ENCODE results near the gene COL27A1. TPM values are rescaled to one million over a fixed set of nuclear protein-coding genes. Genes with fewer than 3 reads are reported as not detected.
"Not testable (repeated sequence)": the region's sequence is repeated elsewhere in the genome, so short reads cannot be mapped to it uniquely, and the experiment has no call there.

Gene COL27A1
- polyA plus RNA-seq, 4 donors, result 33.2 to 38.2 (median 35.9) TPM

GRCh38 chr9:114122136-114123027 lies 33.0 kb upstream of the COL27A1 start:
- DNase-seq (ENCODE audit: low read depth in 4 of 4, low spot score in 3 of 4), result no peak

GRCh38 chr9:114123031-114123977 lies 32.0 kb upstream of the COL27A1 start:
- DNase-seq (ENCODE audit: low read depth in 4 of 4, low spot score in 3 of 4), result no peak

DNA sequence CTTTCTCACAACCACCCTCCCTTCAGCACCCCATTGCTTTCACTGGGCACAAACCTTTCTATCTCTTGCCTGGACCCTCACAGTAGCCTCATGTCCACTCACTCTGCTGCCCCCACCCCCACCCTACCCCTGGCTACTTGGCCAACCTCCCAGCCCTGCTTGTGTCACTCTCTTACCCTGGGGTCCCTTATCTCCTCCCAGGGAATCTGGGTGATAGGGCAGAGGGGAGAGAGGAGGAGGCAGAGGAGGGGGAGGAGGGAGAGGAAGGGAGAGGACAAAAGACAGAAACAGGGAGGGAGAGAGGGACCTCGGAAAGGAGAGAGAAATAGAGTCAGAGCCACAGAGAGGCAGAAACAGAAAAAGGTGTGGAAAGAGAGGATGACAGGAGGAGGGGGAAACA lies 31.2 kb upstream of the COL27A1 start:
- DNase-seq (ENCODE audit: low read depth in 4 of 4, low spot score in 3 of 4), result no peak

- DNase-seq (ENCODE audit: low read depth in 4 of 4, low spot score in 3 of 4), result no peak
Observed at GRCh38 chr9:114124666-114125475, 30.5 kb upstream of the COL27A1 start.

DNA sequence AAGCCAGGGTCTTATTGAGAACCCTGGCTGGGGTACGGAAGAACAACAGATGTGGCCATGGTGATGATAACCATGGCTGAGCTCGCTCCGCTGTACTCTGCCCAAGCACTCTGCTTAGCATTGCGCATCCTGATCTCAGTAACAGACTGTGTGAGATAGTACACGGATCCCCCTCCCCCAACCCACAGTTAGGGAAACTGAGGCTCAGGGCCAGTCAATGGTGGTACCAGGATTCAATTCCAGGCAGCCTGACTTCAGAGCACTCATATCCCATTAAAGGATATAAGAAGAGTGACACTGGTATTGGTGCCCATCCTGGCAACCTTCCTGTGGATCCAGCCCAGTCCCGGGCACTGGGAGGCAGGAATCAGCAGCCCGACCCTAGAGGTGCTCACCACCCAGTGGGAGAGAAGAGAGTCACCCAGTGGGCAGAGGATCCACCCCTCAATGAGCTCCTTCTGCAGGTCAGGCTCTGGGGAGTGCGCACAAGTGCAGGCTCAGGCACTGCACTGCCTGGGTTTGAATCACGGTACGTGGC lies 29.8 kb upstream of the COL27A1 start:
- no peak for DNase-seq (ENCODE audit: low read depth in 4 of 4, low spot score in 3 of 4)

- no peak for DNase-seq (ENCODE audit: low read depth in 4 of 4, low spot score in 3 of 4)
Observed at GRCh38 chr9:114126247-114127060, 28.9 kb upstream of the COL27A1 start.

DNA sequence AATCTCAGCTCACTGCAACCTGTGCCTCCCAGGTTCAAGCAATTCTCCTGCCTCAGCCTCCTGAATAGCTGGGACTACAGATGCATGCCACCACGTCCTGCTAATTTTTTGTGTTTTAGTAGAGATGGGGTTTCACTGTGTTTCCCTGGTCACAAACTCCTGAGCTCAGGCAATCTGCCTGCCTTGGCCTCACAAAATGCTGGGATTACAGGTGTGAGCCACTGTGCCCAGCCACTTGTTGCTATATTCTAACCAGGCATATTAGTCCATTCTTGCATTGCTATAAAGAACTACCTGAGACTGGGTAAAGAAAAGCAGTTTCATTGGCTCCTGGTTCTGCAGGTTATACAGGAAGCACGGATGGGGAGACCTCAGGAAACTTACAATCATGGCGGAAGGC lies 26.6 kb upstream of the COL27A1 start:
- not testable (repeated sequence) for DNase-seq (ENCODE audit: low read depth in 4 of 4, low spot score in 3 of 4)

- no peak for DNase-seq (ENCODE audit: low read depth in 4 of 4, low spot score in 3 of 4)
Observed at GRCh38 chr9:114130141-114130540, 25.2 kb upstream of the COL27A1 start.

GRCh38 chr9:114130624-114131277 lies 24.6 kb upstream of the COL27A1 start:
- no peak for DNase-seq (ENCODE audit: low read depth in 4 of 4, low spot score in 3 of 4)

GRCh38 chr9:114131808-114132549 lies 23.4 kb upstream of the COL27A1 start:
- no peak for DNase-seq (ENCODE audit: low read depth in 4 of 4, low spot score in 3 of 4)

DNA sequence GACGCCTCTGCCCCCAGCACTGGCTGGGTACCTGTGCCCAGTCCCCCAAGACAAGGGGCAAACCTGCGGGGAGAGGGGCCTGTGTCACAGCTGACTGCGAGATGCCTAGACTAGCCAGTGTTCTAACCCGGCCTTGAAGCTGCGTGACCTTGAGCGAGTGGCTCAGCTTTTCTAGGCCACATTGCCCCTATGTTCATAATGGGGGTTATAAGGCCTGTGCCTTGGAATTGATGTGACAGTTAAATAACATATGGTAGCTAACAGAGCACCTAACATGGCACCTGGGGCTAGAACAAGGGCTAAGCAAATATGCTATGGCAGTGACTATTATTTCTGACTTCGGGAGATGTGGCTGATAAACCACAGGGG lies 22.8 kb upstream of the COL27A1 start:
- no peak for DNase-seq (ENCODE audit: low read depth in 4 of 4, low spot score in 3 of 4)

- DNase-seq (ENCODE audit: low read depth in 4 of 4, low spot score in 3 of 4), result no peak
Observed at GRCh38 chr9:114134827-114135396, 20.4 kb upstream of the COL27A1 start.

- DNase-seq (ENCODE audit: low read depth in 4 of 4, low spot score in 3 of 4), result no peak
Observed at GRCh38 chr9:114137831-114138230, 17.5 kb upstream of the COL27A1 start.

- DNase-seq (ENCODE audit: low read depth in 4 of 4, low spot score in 3 of 4), result no peak
Observed at GRCh38 chr9:114138552-114138971, 16.8 kb upstream of the COL27A1 start.

- no peak for DNase-seq (ENCODE audit: low read depth in 4 of 4, low spot score in 3 of 4)
Observed at GRCh38 chr9:114139071-114139470, 16.3 kb upstream of the COL27A1 start.

DNA sequence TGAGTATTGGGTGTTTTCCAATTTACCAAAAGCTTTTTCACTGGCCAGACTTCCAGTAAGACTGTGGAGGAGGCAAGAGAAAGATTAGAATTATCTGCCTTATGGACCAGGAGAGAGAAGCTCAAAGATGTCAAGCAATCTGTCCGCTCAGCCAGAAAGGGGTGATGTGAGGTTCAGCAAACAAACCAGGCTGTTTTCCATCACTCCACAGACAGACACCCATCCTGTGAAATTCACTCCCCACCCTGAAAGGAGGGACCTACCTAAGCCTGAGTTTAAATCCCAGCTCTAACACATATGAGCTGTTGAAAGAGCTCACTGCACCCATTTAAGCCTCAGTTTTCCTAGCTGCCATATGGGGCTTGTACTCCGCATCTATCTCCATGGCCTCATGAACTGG lies 14.9 kb upstream of the COL27A1 start:
- no peak for DNase-seq (ENCODE audit: low read depth in 4 of 4, low spot score in 3 of 4)

DNA sequence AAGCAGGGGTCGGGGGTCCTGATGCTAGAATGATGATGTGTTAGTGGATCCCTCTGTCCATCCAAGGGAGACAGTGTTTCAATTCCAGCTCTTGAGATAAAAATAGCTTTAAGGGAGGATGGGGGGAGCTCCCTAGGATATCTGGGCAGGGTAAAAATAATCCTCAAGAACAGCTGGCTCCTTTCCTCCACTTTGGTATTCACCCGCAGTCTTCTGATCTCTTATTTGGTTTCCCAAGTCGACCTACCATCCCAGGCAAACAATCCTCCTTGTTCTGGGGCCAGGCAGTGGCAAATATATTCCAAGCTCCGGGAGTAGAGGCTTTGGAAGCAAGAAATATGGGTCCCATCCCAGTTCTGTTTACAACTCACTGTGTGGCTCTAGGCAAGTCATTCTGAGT lies 14.5 kb upstream of the COL27A1 start:
- DNase-seq (ENCODE audit: low read depth in 4 of 4, low spot score in 3 of 4), result no peak
